ENCODE measurements around the gene TMEM86B.
A peak's percentile ranks its signal among the peaks of the same experiment; 100 is the strongest.
"Not testable (repeated sequence)": the region's sequence is repeated elsewhere in the genome, so short reads cannot be mapped to it uniquely, and the experiment has no call there.

Gene TMEM86B

GRCh38 chr19:55224038-55224665 lies 4.4 kb downstream of the TMEM86B start:
- H3K9ac ChIP-seq (ENCODE audit: low read length): no peak overlapping the region
- H3K9me3 ChIP-seq (ENCODE audit: control insufficient read depth, low read depth, low read length): no peaks in the 10 kb centered on the region
- H3K36me3 ChIP-seq (ENCODE audit: control insufficient read depth, low read depth, low read length): no peaks in the 10 kb centered on the region
- H3K27me3 ChIP-seq (ENCODE audit: control insufficient read depth, insufficient read depth, low read length): no peaks in the 10 kb centered on the region
- H3K4me3 ChIP-seq (ENCODE audit: low read length): no peak overlapping the region
- H3K4me1 ChIP-seq (ENCODE audit: control insufficient read depth, low read depth, low read length): no peaks in the 10 kb centered on the region
- no peak overlapping the region for H3K27ac ChIP-seq (ENCODE audit: low read length)

- H3K9ac ChIP-seq (ENCODE audit: low read length): no peak overlapping the region
- no peaks in the 10 kb centered on the region for H3K36me3 ChIP-seq (ENCODE audit: control insufficient read depth, low read depth, low read length)
- H3K27ac ChIP-seq (ENCODE audit: low read length): no peak overlapping the region
- H3K27me3 ChIP-seq (ENCODE audit: control insufficient read depth, insufficient read depth, low read length): no peaks in the 10 kb centered on the region
- H3K4me1 ChIP-seq (ENCODE audit: control insufficient read depth, low read depth, low read length): no peaks in the 10 kb centered on the region
- no peak overlapping the region for H3K4me3 ChIP-seq (ENCODE audit: low read length)
- H3K9me3 ChIP-seq (ENCODE audit: control insufficient read depth, low read depth, low read length): no peaks in the 10 kb centered on the region
Observed at GRCh38 chr19:55223291-55224037, 5.1 kb downstream of the TMEM86B start.

- no peaks in the 10 kb centered on the region for H3K9me3 ChIP-seq (ENCODE audit: control insufficient read depth, low read depth, low read length)
- H3K9ac ChIP-seq (ENCODE audit: low read length): no peak overlapping the region
- H3K4me1 ChIP-seq (ENCODE audit: control insufficient read depth, low read depth, low read length): peaks cover 3% of the 10 kb centered on the region
- H3K27me3 ChIP-seq (ENCODE audit: control insufficient read depth, insufficient read depth, low read length): no peaks in the 10 kb centered on the region
- no peak overlapping the region for H3K4me3 ChIP-seq (ENCODE audit: low read length)
- no peak overlapping the region for H3K27ac ChIP-seq (ENCODE audit: low read length)
- no peaks in the 10 kb centered on the region for H3K36me3 ChIP-seq (ENCODE audit: control insufficient read depth, low read depth, low read length)
Observed at GRCh38 chr19:55220525-55220924, 8.0 kb downstream of the TMEM86B start.

GRCh38 chr19:55216461-55217198 lies 11.9 kb downstream of the TMEM86B start:
- peak overlapping the region; percentile 24 for H3K9ac ChIP-seq (ENCODE audit: low read length)

GRCh38 chr19:55213547-55213946 lies 15.0 kb downstream of the TMEM86B start:
- Histone ChIP-seq H3K4me3 (ENCODE audit: low read length) (no peak overlapping the region), H3K4me1 (ENCODE audit: control insufficient read depth, low read depth, low read length) (peaks cover 3% of the 10 kb centered on the region), H3K9me3 (ENCODE audit: control insufficient read depth, low read depth, low read length) (no peaks in the 10 kb centered on the region), H3K27ac (ENCODE audit: low read length) (no peak overlapping the region), H3K36me3 (ENCODE audit: control insufficient read depth, low read depth, low read length) (no peaks in the 10 kb centered on the region), H3K9ac (ENCODE audit: low read length) (no peak overlapping the region), H3K27me3 (ENCODE audit: control insufficient read depth, insufficient read depth, low read length) (no peaks in the 10 kb centered on the region)

More at GRCh38 chr19:55216461-55217198, 11.9 kb downstream of the TMEM86B start:
- Histone ChIP-seq H3K27ac (ENCODE audit: low read length) (no peak overlapping the region), H3K4me1 (ENCODE audit: control insufficient read depth, low read depth, low read length) (peaks cover 3% of the 10 kb centered on the region), H3K9me3 (ENCODE audit: control insufficient read depth, low read depth, low read length) (no peaks in the 10 kb centered on the region), H3K27me3 (ENCODE audit: control insufficient read depth, insufficient read depth, low read length) (no peaks in the 10 kb centered on the region), H3K4me3 (ENCODE audit: low read length) (peak overlapping the region; percentile 56), H3K36me3 (ENCODE audit: control insufficient read depth, low read depth, low read length) (no peaks in the 10 kb centered on the region)

- Histone ChIP-seq H3K4me1 (ENCODE audit: control insufficient read depth, low read depth, low read length) (peaks cover 3% of the 10 kb centered on the region), H3K9me3 (ENCODE audit: control insufficient read depth, low read depth, low read length) (no peaks in the 10 kb centered on the region), H3K4me3 (ENCODE audit: low read length) (no peak overlapping the region), H3K9ac (ENCODE audit: low read length) (no peak overlapping the region), H3K27me3 (ENCODE audit: control insufficient read depth, insufficient read depth, low read length) (no peaks in the 10 kb centered on the region), H3K27ac (ENCODE audit: low read length) (no peak overlapping the region), H3K36me3 (ENCODE audit: control insufficient read depth, low read depth, low read length) (no peaks in the 10 kb centered on the region)
Observed at GRCh38 chr19:55212447-55212846, 16.1 kb downstream of the TMEM86B start.

GRCh38 chr19:55209693-55210472 lies 18.7 kb downstream of the TMEM86B start:
- H3K4me3 ChIP-seq (ENCODE audit: low read length): no peak overlapping the region
- H3K36me3 ChIP-seq (ENCODE audit: control insufficient read depth, low read depth, low read length): no peaks in the 10 kb centered on the region
- no peak overlapping the region for H3K9ac ChIP-seq (ENCODE audit: low read length)
- H3K27me3 ChIP-seq (ENCODE audit: control insufficient read depth, insufficient read depth, low read length): no peaks in the 10 kb centered on the region
- H3K27ac ChIP-seq (ENCODE audit: low read length): no peak overlapping the region
- no peaks in the 10 kb centered on the region for H3K4me1 ChIP-seq (ENCODE audit: control insufficient read depth, low read depth, low read length)
- no peaks in the 10 kb centered on the region for H3K9me3 ChIP-seq (ENCODE audit: control insufficient read depth, low read depth, low read length)

GRCh38 chr19:55208880-55209692 lies 19.5 kb downstream of the TMEM86B start, which contains the start of gene PTPRH:
Gene PTPRH, minus strand, starts transcription at chr19:55209501. Its CDS starts 68 bp downstream, at chr19:55209433.
- no peak within 1 kb of the TSS for H3K27ac ChIP-seq (ENCODE audit: low read length)
- H3K9ac ChIP-seq (ENCODE audit: low read length): no peak within 1 kb of the TSS

GRCh38 chr19:55206664-55207500 lies 21.7 kb downstream of the TMEM86B start:
- Histone ChIP-seq H3K4me3 (ENCODE audit: low read length) (no peak overlapping the region), H3K9ac (ENCODE audit: low read length) (no peak overlapping the region), H3K36me3 (ENCODE audit: control insufficient read depth, low read depth, low read length) (no peaks in the 10 kb centered on the region), H3K27me3 (ENCODE audit: control insufficient read depth, insufficient read depth, low read length) (no peaks in the 10 kb centered on the region), H3K27ac (ENCODE audit: low read length) (no peak overlapping the region), H3K4me1 (ENCODE audit: control insufficient read depth, low read depth, low read length) (no peaks in the 10 kb centered on the region), H3K9me3 (ENCODE audit: control insufficient read depth, low read depth, low read length) (no peaks in the 10 kb centered on the region)

More at GRCh38 chr19:55208880-55209692, 19.5 kb downstream of the TMEM86B start, which contains the start of gene PTPRH:
- no peaks in the 10 kb centered on the region for H3K9me3 ChIP-seq (ENCODE audit: control insufficient read depth, low read depth, low read length)
- no peaks in the 10 kb centered on the region for H3K36me3 ChIP-seq (ENCODE audit: control insufficient read depth, low read depth, low read length)
- no peaks in the 10 kb centered on the region for H3K27me3 ChIP-seq (ENCODE audit: control insufficient read depth, insufficient read depth, low read length)
- H3K4me3 ChIP-seq (ENCODE audit: low read length): no peak within 1 kb of the TSS
- no peaks in the 10 kb centered on the region for H3K4me1 ChIP-seq (ENCODE audit: control insufficient read depth, low read depth, low read length)

- not testable (repeated sequence) for H3K36me3 ChIP-seq (ENCODE audit: control insufficient read depth, low read depth, low read length); H3K27ac ChIP-seq (ENCODE audit: low read length); H3K9ac ChIP-seq (ENCODE audit: low read length); H3K4me1 ChIP-seq (ENCODE audit: control insufficient read depth, low read depth, low read length); H3K4me3 ChIP-seq (ENCODE audit: low read length); H3K9me3 ChIP-seq (ENCODE audit: control insufficient read depth, low read depth, low read length)
- peaks cover 10% of the 10 kb centered on the region for H3K27me3 ChIP-seq (ENCODE audit: control insufficient read depth, insufficient read depth, low read length)
Observed at GRCh38 chr19:55202199-55202598, 26.4 kb downstream of the TMEM86B start.

Data from iPS-18a (cell line).